K562 (cell line): Measurements from ENCODE around the gene PDLIM7. TPM values are rescaled to one million over a fixed set of nuclear protein-coding genes. Genes with fewer than 3 reads are reported as not detected.

Experiments used
- BCL6 ChIP-seq: fragments of 250-450 bp; sonication (Bioruptor Pico); IDR thresholded peaks from 2 replicates; pipeline ENCODE4 v1.4.0; 2020
- HEY1 ChIP-seq: fragments of 250-450 bp; sonication (Bioruptor Pico); IDR thresholded peaks from 2 replicates; pipeline ENCODE4 v1.5.0; 2020; ENCODE audit warnings: mild to moderate bottlenecking, moderate library complexity, borderline replicate concordance
- HNRNPK ChIP-seq: fragments of 200-400 bp; formaldehyde crosslinking; IDR thresholded peaks from one replicate; pipeline ENCODE4 v1.6.1; 2018; ENCODE audit warnings: mild to moderate bottlenecking, low read depth, low read length; ENCODE audit not compliant: poor library complexity, severe bottlenecking
- KLF6 ChIP-seq: fragments of 250-450 bp; sonication (Bioruptor Pico); IDR thresholded peaks from 2 replicates; pipeline ENCODE4 v1.4.0; 2020; ENCODE audit warnings: mild to moderate bottlenecking, moderate library complexity, borderline replicate concordance
- PHF20 ChIP-seq: fragments of 450-650 bp; IDR thresholded peaks from 2 replicates; pipeline ENCODE4 v1.6.1; 2018; ENCODE audit not compliant: partially characterized antibody
- POLR3G ChIP-seq: IDR thresholded peaks from 2 replicates; pipeline ENCODE4 v1.6.1; 2011; ENCODE audit not compliant: insufficient read length, insufficient replicate concordance; ENCODE audit errors: extremely low read depth
- POU5F1 ChIP-seq: fragments of 150-350 bp; IDR thresholded peaks from 2 replicates; pipeline ENCODE4 v1.6.1; 2014; ENCODE audit warnings: borderline replicate concordance, low read length, low read depth, mild to moderate bottlenecking; ENCODE audit not compliant: partially characterized antibody
- RAD51 ChIP-seq: fragments of 450-650 bp; IDR thresholded peaks from 2 replicates; pipeline ENCODE4 v1.7.1; 2016; ENCODE audit warnings: low read depth, mild to moderate bottlenecking, borderline replicate concordance
- RNF2 ChIP-seq: sonication (generic); IDR thresholded peaks from 2 replicates; pipeline ENCODE4 v1.6.1; 2016
- ZFPM2 ChIP-seq: fragments of 250-450 bp; sonication (Bioruptor Pico); IDR thresholded peaks from 2 replicates; pipeline ENCODE4 v1.5.1; 2022; ENCODE audit warnings: mild to moderate bottlenecking
- ZNF174 ChIP-seq: fragments of 250-450 bp; sonication (Bioruptor Pico); IDR thresholded peaks from 2 replicates; pipeline ENCODE4 v1.4.0; 2020; ENCODE audit warnings: mild to moderate bottlenecking
- ZNF3 ChIP-seq: fragments of 250-450 bp; sonication (Bioruptor Pico); IDR thresholded peaks from 2 replicates; pipeline ENCODE4 v1.5.0; 2021; ENCODE audit warnings: mild to moderate bottlenecking, moderate library complexity
- ZNF77 ChIP-seq: fragments of 250-450 bp; sonication (Bioruptor Pico); IDR thresholded peaks from 2 replicates; pipeline ENCODE4 v1.5.0; 2020
- polyA plus RNA-seq, 8 experiments: library from polyadenylated mRNA; depleted of rRNA in 4 of 8; stranded (reverse) in 5 of 8; unstranded in 3 of 8; fragments of >200 nt; fragmentation: Nextera tagmentation in 2 of 8; fragmentation: Illumina TruSeq in 1 of 8; extraction: Ambion mirVana in 2 of 8; extraction: Trizol in 1 of 8; gene quantifications; 2 replicates each; pipeline versions ENCODE4 v1.2.1 to v1.2.3, GENCODE V29; 2011 to 2014; ENCODE audit warnings: inconsistent platforms in 1 of 8, missing spikeins in 1 of 8
- total RNA-seq, 7 experiments: library from RNA; depleted of rRNA in 6 of 7; stranded (reverse); fragments of >200 nt in 6 of 7; fragmentation: Illumina TruSeq in 2 of 7; extraction: Trizol in 2 of 7; gene quantifications; 2 replicates each; pipeline versions ENCODE4 v1.2.1 to v1.2.3, GENCODE V29; 2011 to 2021; ENCODE audit warnings: low replicate concordance in 1 of 7
- TF ChIP-seq, protein P1 (sequence below), 3 experiments: IDR thresholded peaks in 2 of 3; conservative IDR thresholded peaks in 1 of 3; 2 replicates each; pipeline ENCODE4 v1.5.1; 2011 to 2012; ENCODE audit warnings: low read length in 3 of 3, mild to moderate bottlenecking in 3 of 3, control low read depth in 2 of 3, improper control_type of control experiment in 1 of 3, inconsistent platforms in 1 of 3, low read depth in 1 of 3, mixed read lengths in 1 of 3, moderate library complexity in 1 of 3; ENCODE audit not compliant: insufficient read depth in 2 of 3
- TF ChIP-seq, protein P2 (sequence below), 2 experiments: fragments of 450-650 bp in 1 of 2; sonication (generic) in 1 of 2; formaldehyde crosslinking; conservative IDR thresholded peaks; 2 replicates each; pipeline versions ENCODE4 v1.4.0 to v1.8.1; 2020 to 2022; ENCODE audit warnings: mild to moderate bottlenecking in 1 of 2, missing genetic modification reagents in 1 of 2
- TF ChIP-seq, protein P3 (sequence below): sonication (generic); formaldehyde crosslinking; IDR thresholded peaks from 2 replicates; pipeline ENCODE4 v1.4.0; 2020; ENCODE audit warnings: mild to moderate bottlenecking, missing genetic modification reagents
- TF ChIP-seq, protein P4 (sequence below): fragments of 250-450 bp; sonication (Bioruptor Pico); IDR thresholded peaks from 2 replicates; pipeline ENCODE4 v1.5.0; 2020; ENCODE audit warnings: mild to moderate bottlenecking
- TF ChIP-seq, protein P5 (sequence below): sonication (generic); formaldehyde crosslinking; IDR thresholded peaks from 2 replicates; pipeline ENCODE4 v1.8.0; 2022; ENCODE audit warnings: mild to moderate bottlenecking, missing genetic modification reagents

Gene PDLIM7
- total and polyA plus RNA-seq, 9 of the 15 experiments (the other 6 are each of a cell fraction or from before 2014, with no cell fraction given), result 2.1 to 124 (median 32.6) TPM

DNA sequence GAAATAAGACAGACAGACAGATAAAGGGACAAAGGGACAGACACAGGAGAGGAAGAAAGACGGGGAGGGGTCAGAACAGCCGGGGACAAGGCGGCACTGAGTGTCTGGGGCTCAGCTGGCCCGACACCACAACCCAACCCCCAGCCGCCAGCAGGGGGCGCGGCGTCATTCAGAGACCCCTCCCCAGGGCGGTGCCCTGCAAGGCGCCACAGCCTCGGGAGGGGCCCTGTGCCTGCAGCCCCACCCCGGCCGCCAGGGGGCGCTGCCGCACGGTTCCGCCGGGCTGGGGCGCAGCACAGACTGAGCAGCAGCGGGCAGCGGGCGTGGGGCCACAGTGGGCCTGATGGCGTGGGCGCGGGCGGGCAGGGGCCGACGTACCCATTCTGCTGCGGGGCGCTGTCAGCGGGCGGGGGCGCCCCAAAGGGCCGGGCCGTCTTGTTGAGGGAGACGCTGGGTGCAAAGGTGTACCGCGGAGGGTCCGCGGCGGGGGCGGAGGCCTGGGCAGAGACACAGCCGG is 5.9 kb downstream of the PDLIM7 start (continued):
- TF ChIP-seq, protein P1, sequence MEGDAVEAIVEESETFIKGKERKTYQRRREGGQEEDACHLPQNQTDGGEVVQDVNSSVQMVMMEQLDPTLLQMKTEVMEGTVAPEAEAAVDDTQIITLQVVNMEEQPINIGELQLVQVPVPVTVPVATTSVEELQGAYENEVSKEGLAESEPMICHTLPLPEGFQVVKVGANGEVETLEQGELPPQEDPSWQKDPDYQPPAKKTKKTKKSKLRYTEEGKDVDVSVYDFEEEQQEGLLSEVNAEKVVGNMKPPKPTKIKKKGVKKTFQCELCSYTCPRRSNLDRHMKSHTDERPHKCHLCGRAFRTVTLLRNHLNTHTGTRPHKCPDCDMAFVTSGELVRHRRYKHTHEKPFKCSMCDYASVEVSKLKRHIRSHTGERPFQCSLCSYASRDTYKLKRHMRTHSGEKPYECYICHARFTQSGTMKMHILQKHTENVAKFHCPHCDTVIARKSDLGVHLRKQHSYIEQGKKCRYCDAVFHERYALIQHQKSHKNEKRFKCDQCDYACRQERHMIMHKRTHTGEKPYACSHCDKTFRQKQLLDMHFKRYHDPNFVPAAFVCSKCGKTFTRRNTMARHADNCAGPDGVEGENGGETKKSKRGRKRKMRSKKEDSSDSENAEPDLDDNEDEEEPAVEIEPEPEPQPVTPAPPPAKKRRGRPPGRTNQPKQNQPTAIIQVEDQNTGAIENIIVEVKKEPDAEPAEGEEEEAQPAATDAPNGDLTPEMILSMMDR (IDR thresholded peaks at IDR 0.05 in 2 of 3, conservative IDR thresholded peaks at IDR 0.05 in 1 of 3; ENCODE audit: insufficient read depth in 2 of 3, low read depth in 1 of 3, low read length in 3 of 3), result peak; percentile 97 to 99 (median 98)
- TF ChIP-seq ZNF3 (CRISPR knock-in tag) (no peak), POU5F1 (no peak), POLR3G (no peak), HNRNPK (peak; percentile 60), BCL6 (no peak), HEY1 (no peak), PHF20 (no peak), ZNF77 (no peak), ZNF174 (CRISPR knock-in tag) (no peak), KLF6 (CRISPR knock-in tag) (no peak; the same call in 1 of the 2 replicates), ZFPM2 (no peak), RNF2 (no peak), RAD51 (no peak)
- TF ChIP-seq, protein P2, sequence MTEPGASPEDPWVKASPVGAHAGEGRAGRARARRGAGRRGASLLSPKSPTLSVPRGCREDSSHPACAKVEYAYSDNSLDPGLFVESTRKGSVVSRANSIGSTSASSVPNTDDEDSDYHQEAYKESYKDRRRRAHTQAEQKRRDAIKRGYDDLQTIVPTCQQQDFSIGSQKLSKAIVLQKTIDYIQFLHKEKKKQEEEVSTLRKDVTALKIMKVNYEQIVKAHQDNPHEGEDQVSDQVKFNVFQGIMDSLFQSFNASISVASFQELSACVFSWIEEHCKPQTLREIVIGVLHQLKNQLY (CRISPR knock-in tag; conservative IDR thresholded peaks at IDR 0.05), result no peak
- TF ChIP-seq, protein P3, sequence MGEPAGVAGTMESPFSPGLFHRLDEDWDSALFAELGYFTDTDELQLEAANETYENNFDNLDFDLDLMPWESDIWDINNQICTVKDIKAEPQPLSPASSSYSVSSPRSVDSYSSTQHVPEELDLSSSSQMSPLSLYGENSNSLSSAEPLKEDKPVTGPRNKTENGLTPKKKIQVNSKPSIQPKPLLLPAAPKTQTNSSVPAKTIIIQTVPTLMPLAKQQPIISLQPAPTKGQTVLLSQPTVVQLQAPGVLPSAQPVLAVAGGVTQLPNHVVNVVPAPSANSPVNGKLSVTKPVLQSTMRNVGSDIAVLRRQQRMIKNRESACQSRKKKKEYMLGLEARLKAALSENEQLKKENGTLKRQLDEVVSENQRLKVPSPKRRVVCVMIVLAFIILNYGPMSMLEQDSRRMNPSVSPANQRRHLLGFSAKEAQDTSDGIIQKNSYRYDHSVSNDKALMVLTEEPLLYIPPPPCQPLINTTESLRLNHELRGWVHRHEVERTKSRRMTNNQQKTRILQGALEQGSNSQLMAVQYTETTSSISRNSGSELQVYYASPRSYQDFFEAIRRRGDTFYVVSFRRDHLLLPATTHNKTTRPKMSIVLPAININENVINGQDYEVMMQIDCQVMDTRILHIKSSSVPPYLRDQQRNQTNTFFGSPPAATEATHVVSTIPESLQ, result no peak
- TF ChIP-seq, protein P4, sequence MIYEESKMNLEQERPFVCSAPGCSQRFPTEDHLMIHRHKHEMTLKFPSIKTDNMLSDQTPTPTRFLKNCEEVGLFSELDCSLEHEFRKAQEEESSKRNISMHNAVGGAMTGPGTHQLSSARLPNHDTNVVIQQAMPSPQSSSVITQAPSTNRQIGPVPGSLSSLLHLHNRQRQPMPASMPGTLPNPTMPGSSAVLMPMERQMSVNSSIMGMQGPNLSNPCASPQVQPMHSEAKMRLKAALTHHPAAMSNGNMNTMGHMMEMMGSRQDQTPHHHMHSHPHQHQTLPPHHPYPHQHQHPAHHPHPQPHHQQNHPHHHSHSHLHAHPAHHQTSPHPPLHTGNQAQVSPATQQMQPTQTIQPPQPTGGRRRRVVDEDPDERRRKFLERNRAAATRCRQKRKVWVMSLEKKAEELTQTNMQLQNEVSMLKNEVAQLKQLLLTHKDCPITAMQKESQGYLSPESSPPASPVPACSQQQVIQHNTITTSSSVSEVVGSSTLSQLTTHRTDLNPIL, result no peak
- TF ChIP-seq, protein P5, sequence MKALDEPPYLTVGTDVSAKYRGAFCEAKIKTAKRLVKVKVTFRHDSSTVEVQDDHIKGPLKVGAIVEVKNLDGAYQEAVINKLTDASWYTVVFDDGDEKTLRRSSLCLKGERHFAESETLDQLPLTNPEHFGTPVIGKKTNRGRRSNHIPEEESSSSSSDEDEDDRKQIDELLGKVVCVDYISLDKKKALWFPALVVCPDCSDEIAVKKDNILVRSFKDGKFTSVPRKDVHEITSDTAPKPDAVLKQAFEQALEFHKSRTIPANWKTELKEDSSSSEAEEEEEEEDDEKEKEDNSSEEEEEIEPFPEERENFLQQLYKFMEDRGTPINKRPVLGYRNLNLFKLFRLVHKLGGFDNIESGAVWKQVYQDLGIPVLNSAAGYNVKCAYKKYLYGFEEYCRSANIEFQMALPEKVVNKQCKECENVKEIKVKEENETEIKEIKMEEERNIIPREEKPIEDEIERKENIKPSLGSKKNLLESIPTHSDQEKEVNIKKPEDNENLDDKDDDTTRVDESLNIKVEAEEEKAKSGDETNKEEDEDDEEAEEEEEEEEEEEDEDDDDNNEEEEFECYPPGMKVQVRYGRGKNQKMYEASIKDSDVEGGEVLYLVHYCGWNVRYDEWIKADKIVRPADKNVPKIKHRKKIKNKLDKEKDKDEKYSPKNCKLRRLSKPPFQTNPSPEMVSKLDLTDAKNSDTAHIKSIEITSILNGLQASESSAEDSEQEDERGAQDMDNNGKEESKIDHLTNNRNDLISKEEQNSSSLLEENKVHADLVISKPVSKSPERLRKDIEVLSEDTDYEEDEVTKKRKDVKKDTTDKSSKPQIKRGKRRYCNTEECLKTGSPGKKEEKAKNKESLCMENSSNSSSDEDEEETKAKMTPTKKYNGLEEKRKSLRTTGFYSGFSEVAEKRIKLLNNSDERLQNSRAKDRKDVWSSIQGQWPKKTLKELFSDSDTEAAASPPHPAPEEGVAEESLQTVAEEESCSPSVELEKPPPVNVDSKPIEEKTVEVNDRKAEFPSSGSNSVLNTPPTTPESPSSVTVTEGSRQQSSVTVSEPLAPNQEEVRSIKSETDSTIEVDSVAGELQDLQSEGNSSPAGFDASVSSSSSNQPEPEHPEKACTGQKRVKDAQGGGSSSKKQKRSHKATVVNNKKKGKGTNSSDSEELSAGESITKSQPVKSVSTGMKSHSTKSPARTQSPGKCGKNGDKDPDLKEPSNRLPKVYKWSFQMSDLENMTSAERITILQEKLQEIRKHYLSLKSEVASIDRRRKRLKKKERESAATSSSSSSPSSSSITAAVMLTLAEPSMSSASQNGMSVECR (CRISPR knock-in tag), result peak; percentile 81
